ENCODE results near the gene PLEKHH1.

The PLEKHH1 gene

DNA sequence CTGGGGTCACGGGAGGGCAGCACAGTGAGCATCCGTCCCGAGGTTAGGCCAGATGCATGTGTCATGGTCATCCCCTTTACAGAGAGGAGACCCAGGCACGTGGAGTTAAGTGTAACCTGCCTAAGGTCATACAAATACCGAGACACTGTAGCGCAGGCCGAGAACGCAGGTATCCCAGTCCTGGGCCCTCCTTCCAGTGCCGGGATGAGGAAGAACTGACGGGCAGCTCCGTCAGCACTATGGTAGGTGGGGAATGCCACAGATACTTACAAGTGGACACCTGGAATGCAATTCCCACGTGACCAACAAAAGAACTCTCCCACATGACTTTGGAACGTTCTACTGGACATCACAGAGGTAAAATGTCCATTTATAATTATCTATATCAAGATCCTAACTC, 35.9 kb upstream of the PLEKHH1 start:
- Mint-ChIP-seq H3K36me3 (peaks cover 16% of the 10 kb centered on the region), H3K27me3 (peaks cover 10% of the 10 kb centered on the region), H3K4me3 (no peak overlapping the region), H3K4me1 (peaks cover 20% of the 10 kb centered on the region), H3K27ac (no peak overlapping the region), H3K9me3 (peaks cover 25% of the 10 kb centered on the region)
- CTCF ChIA-PET: no interaction called here
- DNase-seq: no peak

DNA sequence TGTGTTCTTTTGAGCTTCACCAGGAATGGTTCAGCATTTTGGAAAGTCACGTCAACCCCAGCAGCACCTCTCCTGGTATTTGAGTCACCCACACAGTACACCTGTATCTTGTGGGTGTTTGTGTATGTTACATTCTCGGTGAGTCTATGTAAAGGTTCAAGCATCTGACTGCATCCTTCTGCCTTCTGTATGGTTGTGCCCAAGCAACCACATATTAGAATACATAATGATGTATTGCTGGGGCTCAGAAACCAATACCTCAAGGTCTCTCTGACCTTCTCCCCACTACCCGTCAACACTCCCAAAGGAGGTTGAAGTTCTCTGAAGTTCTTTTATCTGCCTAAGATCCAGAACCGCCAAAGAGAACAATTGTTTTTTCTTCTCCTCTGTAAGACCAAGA, 35.4 kb upstream of the PLEKHH1 start:
- Mint-ChIP-seq H3K9me3 (peaks cover 20% of the 10 kb centered on the region), H3K27me3 (peaks cover 7% of the 10 kb centered on the region), H3K36me3 (peaks cover 13% of the 10 kb centered on the region), H3K27ac (peak overlapping the region; percentile 10), H3K4me1 (peaks cover 18% of the 10 kb centered on the region), H3K4me3 (no peak overlapping the region)
- CTCF ChIA-PET: no interaction called here
- DNase-seq: no peak

DNA sequence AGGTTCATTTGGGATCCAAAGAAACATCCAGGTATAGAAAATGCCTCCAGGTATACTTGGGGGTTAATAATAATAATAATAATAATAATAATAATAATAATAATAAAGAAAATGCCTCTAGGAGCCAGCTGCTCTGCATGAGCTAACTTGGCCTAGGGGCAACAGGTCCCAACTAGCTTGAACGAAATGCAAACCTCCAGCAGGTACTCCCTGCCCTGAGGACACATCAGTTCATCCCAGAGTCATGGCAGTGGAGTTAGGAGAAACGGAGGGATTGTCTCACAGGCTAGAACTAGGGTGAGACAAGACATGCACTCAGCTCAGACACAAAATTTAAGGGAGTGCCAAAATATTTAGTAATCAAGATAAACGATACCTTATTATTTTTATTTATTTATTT, 32.1 kb upstream of the PLEKHH1 start:
- Mint-ChIP-seq H3K4me1 (peaks cover 14% of the 10 kb centered on the region), H3K36me3 (no peaks in the 10 kb centered on the region), H3K4me3 (no peak overlapping the region), H3K27ac (no peak overlapping the region), H3K27me3 (peaks cover 22% of the 10 kb centered on the region), H3K9me3 (no peaks in the 10 kb centered on the region)
- CTCF ChIA-PET: no interaction called here
- DNase-seq: no peak

DNA sequence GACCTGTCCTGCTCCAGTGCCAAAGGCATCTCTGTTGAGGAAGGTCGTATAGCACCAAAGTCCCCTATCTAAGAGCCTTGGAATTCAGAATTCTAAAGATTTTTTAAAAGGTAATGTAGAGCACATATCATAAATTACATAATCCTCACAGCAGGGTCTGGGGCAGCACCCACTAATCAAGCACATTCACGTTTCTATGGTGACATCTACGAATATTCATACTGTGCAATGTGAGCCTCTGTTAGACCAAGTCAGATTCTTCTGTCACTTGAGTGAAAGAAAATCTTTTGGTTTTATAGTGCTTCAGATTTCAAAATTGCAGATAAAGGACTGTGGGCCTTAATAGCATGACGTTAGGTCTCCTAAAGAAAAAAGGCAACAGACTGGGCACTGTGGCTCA, 31.4 kb upstream of the PLEKHH1 start:
- no peak overlapping the region for H3K27ac Mint-ChIP-seq
- H3K4me1 Mint-ChIP-seq: peaks cover 14% of the 10 kb centered on the region
- no peaks in the 10 kb centered on the region for H3K9me3 Mint-ChIP-seq
- H3K27me3 Mint-ChIP-seq: peaks cover 23% of the 10 kb centered on the region
- CTCF ChIA-PET: no interaction called here
- DNase-seq: no peak
- no peaks in the 10 kb centered on the region for H3K36me3 Mint-ChIP-seq
- H3K4me3 Mint-ChIP-seq: no peak overlapping the region

DNA sequence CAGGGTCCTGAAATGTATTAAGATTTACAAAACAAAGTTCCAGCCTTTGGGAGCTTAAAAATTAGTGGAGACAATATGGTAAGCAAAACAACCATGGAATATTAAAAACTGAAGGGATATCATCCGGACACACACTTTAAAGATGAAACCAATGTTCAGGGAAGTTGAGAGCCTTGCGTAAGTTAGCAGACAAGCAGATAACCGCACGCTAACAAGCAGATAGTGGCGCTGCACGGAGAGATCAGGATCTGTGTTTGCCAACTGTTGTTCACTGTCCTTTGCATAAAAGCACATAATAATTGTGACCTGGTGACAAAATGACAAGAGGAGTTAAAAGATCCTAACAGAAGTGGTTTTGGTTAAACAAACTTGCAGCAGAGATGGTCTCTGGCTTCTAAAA, 30.2 kb upstream of the PLEKHH1 start:
- Mint-ChIP-seq H3K27me3 (peaks cover 30% of the 10 kb centered on the region), H3K36me3 (no peaks in the 10 kb centered on the region), H3K4me3 (no peak overlapping the region), H3K27ac (no peak overlapping the region), H3K9me3 (no peaks in the 10 kb centered on the region), H3K4me1 (peaks cover 5% of the 10 kb centered on the region)
- no peak for DNase-seq
- CTCF ChIA-PET: no interaction called here

DNA sequence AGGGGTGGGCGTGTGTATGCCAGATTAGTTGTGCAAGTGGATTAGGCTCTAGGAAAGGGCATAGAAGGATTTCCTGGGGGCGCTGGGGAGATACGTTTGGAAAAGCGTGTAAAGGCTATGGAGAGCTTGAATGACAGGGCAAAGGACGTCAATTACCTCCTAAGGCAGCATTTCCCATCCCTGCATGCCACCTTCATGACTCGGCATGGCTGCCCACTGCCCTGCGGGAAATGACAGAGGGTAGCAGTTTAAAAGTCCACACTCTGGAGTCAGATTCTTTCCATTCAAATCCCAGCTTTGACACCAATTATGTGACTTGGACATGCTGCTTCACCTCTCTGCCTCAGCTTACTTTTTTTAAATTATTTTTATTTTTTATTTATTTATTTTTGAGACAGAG, 29.8 kb upstream of the PLEKHH1 start:
- Mint-ChIP-seq H3K27me3 (peaks cover 34% of the 10 kb centered on the region), H3K27ac (no peak overlapping the region)
- CTCF ChIA-PET: no interaction called here

DNA sequence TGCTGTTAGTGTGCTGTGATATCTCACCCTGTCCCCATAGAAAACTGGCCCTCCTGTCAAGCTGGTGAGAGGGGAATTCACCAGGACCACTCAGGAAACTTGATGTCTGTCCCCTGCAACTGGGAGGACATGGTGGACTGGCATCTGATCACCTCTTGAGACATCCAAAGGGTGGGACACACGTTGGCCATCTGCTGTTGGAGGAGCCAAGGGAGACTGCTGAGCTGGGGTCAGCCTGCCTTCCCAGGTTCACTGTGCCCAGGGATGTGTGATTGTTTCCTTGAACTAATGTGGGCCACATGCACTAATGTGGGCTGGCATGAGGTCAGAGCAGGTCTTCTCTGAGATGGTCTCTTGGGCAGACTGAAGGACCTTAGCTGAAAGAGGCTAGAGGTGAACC, 27.8 kb upstream of the PLEKHH1 start:
- Mint-ChIP-seq H3K4me3 (no peak overlapping the region), H3K9me3 (no peaks in the 10 kb centered on the region), H3K27me3 (peaks cover 39% of the 10 kb centered on the region), H3K36me3 (no peaks in the 10 kb centered on the region), H3K27ac (no peak overlapping the region), H3K4me1 (no peaks in the 10 kb centered on the region)
- CTCF ChIA-PET: interaction anchor here (1.2 kb wide), 1 partner anchor 78 kb away, joined by 3 read pairs; no protein-coding TSS in a partner anchor
- DNase-seq: no peak

More for the DNA sequence above, 29.8 kb upstream of the PLEKHH1 start:
- Mint-ChIP-seq H3K4me3 (no peak overlapping the region), H3K4me1 (peaks cover under 1% of the 10 kb centered on the region), H3K36me3 (no peaks in the 10 kb centered on the region), H3K9me3 (no peaks in the 10 kb centered on the region)
- DNase-seq: no peak

DNA sequence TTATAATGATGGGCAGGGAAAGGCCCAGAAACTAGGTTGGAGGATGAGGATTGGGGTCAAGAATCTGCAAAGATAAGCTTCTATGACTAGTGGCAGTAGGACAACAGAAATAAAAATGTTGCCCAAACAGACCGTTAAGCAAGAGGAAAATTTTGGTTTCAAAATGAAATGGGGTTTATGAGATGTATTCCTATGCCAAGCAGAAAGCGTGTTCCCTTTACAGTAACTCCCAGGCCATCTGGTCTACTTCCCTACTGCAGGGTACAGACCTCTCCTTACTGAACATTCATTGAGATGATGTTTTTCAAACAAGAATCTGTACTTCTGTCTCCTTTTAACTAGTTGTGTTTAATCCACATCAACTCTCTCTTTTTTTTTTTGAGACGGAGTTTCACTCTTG, 24.1 kb upstream of the PLEKHH1 start:
- DNase-seq: no peak
- no peaks in the 10 kb centered on the region for H3K36me3 Mint-ChIP-seq
- no peak overlapping the region for H3K4me3 Mint-ChIP-seq
- H3K27me3 Mint-ChIP-seq: peaks cover 69% of the 10 kb centered on the region
- CTCF ChIA-PET: interaction anchor here (0.8 to 8.1 kb wide), 3 partner anchors 17 to 1041 kb away, joined by 3 to 34 read pairs (median 3); no protein-coding TSS in a partner anchor
- H3K4me1 Mint-ChIP-seq: peaks cover 2% of the 10 kb centered on the region
- no peak overlapping the region for H3K27ac Mint-ChIP-seq
- no peaks in the 10 kb centered on the region for H3K9me3 Mint-ChIP-seq

DNA sequence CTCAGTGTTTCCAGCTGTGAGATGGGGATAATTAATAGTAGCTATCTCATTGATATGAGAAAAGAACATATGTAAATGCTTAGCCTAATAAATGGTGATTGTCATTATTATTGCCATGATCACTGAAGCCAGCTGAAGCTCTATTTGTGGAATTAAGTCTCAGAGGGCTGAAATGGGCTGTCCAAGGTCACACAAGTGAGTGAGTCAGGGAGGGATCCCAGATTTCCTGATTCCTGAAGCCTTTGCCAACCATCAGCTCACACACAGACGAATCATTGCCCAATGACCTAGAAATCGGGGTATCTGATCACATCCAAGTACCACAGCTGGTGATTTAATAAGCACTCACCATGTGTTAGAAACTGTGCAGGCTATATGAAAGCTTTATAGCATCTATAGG, 23.0 kb upstream of the PLEKHH1 start:
- no peaks in the 10 kb centered on the region for H3K9me3 Mint-ChIP-seq
- H3K4me3 Mint-ChIP-seq: no peak overlapping the region
- H3K27ac Mint-ChIP-seq: no peak overlapping the region
- DNase-seq: no peak
- H3K27me3 Mint-ChIP-seq: peaks cover 73% of the 10 kb centered on the region
- H3K36me3 Mint-ChIP-seq: no peaks in the 10 kb centered on the region
- H3K4me1 Mint-ChIP-seq: peaks cover 8% of the 10 kb centered on the region
- CTCF ChIA-PET: interaction anchor here (1.3 to 8.1 kb wide), 2 partner anchors 16 to 61 kb away, joined by 3 to 34 read pairs; no protein-coding TSS in a partner anchor

DNA sequence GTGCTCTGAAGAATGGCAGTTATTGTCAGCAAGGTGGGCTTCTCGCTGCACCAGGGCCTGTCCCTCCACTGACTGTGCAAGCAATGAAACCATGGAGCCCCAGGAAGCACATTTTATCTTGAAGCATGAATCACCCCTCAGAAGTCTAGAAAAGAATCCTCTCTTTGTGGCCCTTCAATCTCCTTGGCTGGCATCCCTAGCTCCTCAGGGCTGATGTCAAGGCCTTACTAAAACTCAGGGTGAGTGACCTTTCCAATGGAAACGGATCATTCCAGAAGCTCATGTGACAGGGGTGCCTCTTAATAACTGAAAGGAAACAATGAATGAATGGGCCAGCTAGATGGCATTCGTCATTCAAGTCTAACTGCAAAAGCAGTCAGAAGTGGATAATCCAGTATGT, 22.3 kb upstream of the PLEKHH1 start:
- Mint-ChIP-seq H3K4me1 (peaks cover 11% of the 10 kb centered on the region), H3K9me3 (no peaks in the 10 kb centered on the region), H3K36me3 (no peaks in the 10 kb centered on the region), H3K4me3 (no peak overlapping the region), H3K27me3 (peaks cover 70% of the 10 kb centered on the region), H3K27ac (no peak overlapping the region)
- no peak for DNase-seq
- CTCF ChIA-PET: interaction anchor here (1.3 to 8.1 kb wide), 2 partner anchors 15 to 61 kb away, joined by 3 to 34 read pairs; no protein-coding TSS in a partner anchor

DNA sequence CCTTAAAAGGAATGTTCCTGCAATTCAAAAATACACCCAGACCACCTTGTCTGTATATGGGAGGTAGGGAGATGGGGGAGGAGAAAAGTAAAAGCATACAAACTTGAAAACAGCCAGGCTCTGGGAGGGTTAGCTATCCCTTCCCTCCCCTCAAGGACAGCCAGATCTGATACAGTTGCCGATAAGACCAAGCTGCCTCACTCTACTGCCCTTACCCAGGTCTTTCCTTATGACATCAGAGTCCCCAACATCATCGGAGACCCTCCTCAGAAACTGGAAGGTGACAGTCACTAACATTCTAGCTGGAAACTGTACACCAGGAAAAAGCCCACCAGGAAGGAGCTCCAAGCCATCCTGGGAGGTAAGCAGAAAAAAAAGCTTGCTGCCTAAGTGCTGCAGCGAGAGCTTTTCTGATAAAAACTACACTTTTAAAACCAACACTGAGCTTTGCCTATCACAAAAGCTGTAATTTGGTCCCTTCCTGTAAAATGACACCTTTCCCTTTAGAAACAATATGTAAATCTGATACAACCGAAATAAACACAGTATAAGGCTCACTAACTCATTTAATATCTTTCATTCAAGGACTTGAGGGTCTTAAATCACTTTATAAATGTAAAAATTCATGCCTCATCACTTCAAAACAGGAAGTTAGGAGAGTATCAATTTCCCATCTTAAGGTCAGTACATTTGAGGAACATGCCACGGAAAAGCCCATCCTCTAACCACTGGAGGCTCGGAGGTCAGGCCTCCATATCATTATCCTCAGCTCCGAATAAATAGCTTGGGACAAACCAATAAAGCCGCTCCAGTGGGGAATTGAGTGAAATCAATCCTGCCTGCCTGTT, 20.4 kb upstream of the PLEKHH1 start:
- peaks cover 76% of the 10 kb centered on the region for H3K27me3 Mint-ChIP-seq

DNA sequence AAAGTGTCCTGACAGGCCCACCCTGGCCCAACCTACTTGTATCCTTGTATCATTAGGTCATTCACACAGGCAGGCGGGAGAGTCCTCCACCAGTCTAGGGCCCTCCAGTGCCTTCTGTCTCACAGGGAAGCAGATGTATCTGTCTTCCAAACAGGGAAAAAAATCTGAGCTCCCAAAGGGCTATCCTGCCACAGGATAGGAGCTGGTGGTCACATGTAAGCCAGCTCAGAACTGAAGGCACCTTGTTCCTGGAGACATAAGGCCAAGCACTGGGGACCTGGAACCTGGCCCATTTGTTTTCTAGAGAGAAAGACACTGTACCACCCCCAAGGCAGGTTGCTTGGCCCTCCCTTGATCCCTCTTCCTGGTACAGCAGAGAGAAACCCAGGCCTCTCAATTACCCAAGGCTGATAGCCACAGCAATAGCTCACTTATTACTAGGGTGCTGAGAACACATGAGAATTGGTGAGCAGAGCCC, 19.4 kb upstream of the PLEKHH1 start:
- no peaks in the 10 kb centered on the region for H3K9me3 Mint-ChIP-seq
- no peaks in the 10 kb centered on the region for H3K36me3 Mint-ChIP-seq
- peaks cover 19% of the 10 kb centered on the region for H3K4me1 Mint-ChIP-seq
- DNase-seq: no peak
- CTCF ChIA-PET: interaction anchor here (8.1 kb wide), 1 partner anchor 13 kb away, joined by 34 read pairs; no protein-coding TSS in a partner anchor
- H3K4me3 Mint-ChIP-seq: peak overlapping the region; percentile 67
- H3K27me3 Mint-ChIP-seq: peaks cover 75% of the 10 kb centered on the region
- no peak overlapping the region for H3K27ac Mint-ChIP-seq

More for the DNA sequence above, 20.4 kb upstream of the PLEKHH1 start:
- Mint-ChIP-seq H3K9me3 (no peaks in the 10 kb centered on the region), H3K4me3 (no peak overlapping the region), H3K36me3 (no peaks in the 10 kb centered on the region), H3K27ac (no peak overlapping the region), H3K4me1 (peaks cover 19% of the 10 kb centered on the region)
- CTCF ChIA-PET: interaction anchor here (0.9 to 8.1 kb wide), 3 partner anchors 14 to 154 kb away, joined by 3 to 34 read pairs (median 3); no protein-coding TSS in a partner anchor
- DNase-seq: no peak

DNA sequence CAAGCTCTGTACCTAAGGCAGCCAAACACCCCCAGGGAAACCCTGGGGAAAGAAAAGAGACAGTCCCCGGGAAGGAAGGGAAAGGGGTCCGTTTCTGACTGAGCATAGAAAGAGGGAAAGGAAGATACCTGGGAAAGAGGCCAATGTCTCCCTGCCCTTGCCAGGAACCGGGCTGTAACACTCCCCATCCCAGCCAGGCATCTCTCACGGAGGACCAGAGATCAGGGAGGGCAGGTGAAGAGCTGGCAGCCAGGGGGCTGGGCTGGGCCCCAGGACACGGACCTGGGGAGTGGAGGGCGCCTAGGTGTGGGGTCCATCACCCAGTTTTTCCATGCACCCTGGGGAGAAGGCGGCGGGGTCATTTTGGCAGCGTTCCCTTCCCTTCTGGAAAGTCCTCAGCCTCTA, 18.9 kb upstream of the PLEKHH1 start:
- Mint-ChIP-seq H3K27me3 (peaks cover 80% of the 10 kb centered on the region), H3K9me3 (no peaks in the 10 kb centered on the region), H3K4me3 (peak overlapping the region; percentile 80), H3K4me1 (peaks cover 19% of the 10 kb centered on the region), H3K27ac (no peak overlapping the region), H3K36me3 (no peaks in the 10 kb centered on the region)
- DNase-seq: no peak
- CTCF ChIA-PET: interaction anchor here (1.0 to 8.1 kb wide), 2 partner anchors 12 to 86 kb away, joined by 3 to 34 read pairs; no protein-coding TSS in a partner anchor

DNA sequence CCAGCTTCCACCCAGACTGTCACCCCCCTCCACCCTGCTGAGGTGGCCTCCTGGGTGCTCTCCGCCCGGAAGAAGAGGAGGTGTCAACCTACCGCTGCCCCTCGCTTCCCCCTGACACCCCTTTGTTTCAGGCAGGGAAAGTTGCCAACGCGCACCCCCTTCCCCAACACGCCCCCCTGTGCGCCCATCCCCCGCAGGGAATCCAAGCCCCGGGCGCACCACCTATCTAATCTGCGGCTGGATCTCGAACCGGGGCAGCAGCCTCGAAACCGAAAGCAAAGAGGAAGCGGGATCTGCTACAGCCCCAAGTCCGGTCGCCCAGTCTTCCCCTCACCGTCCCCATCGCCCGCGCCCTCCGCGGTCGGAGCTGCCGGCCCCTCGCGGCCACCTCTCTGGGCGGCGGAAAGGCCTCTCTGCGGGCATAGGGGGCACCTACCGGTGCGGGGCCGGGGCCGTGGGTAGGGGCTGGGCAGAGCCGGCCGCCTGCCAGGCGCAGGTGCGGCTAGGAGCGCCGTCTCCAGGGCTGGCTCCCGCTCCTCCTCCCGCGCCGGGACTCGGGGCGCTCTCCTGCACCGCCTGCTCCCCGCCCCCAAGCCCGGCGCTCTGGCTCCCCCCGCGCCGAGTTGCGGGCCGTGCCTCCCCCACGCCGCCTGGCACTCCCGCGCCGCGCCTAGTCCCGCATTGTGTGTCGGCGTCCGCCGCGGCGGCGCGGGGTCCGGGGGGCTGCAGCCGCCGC, 18.3 kb upstream of the PLEKHH1 start:
- Mint-ChIP-seq H3K27me3 (peaks cover 86% of the 10 kb centered on the region), H3K36me3 (no peaks in the 10 kb centered on the region), H3K4me3 (peak overlapping the region; percentile 80), H3K27ac (peak overlapping the region; percentile 37), H3K4me1 (peaks cover 19% of the 10 kb centered on the region), H3K9me3 (no peaks in the 10 kb centered on the region)
- peak; percentile 72 for DNase-seq
- CTCF ChIA-PET: interaction anchor here (1.0 to 8.1 kb wide), 2 partner anchors 11 to 86 kb away, joined by 3 to 34 read pairs; no protein-coding TSS in a partner anchor
